Measurements from ENCODE around the gene STAB1. TPM values are rescaled to one million over a fixed set of nuclear protein-coding genes. Genes with fewer than 3 reads are reported as not detected.
A peak's percentile ranks its signal among the peaks of the same experiment; 100 is the strongest.

STAB1 gene
- total and polyA plus RNA-seq, 2 experiments from 2014 or later, result 3.0 to 4.6 TPM

DNA sequence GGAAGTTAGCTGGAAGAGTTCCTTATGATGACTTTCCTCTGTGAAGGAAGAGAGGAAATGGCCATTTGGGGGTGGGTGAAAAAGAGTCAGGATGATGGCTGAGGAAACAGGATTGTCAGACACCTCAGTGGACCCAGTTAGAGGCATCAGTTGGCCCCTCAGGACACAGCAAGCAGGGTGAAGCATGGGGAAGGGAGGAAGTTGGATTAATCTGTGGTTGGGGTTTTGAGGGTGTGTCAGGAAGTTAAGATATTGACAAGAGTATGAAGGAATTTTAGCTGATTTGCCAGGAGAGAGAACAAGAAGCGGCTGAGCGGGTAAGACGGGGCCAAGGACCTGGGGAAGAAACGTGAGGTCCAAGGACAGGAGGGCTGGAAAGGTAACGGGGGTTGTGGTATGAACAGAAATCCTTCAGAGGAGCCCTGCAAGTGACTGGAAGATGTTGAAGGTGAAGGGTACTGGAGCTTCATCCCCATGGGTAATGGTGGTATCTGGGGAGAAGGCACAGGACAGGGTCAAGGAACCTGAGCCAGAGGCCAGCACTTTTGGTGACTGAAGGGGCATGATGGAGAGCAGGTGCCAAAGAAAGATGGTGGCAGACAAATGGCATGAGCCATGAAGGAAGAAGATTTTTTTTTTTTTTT, 44.0 kb downstream of the STAB1 start:
- Histone ChIP-seq H3K36me3 (replicated peaks; ENCODE audit: insufficient read depth, low read depth) (no peaks in the 10 kb centered on the region), H4K20me1 (ENCODE audit: insufficient read depth, poor library complexity, severe bottlenecking) (peaks cover 22% of the 10 kb centered on the region), H3K4me1 (ENCODE audit: insufficient read depth) (peaks cover 31% of the 10 kb centered on the region), H3K9me3 (ENCODE audit: low read depth) (no peaks in the 10 kb centered on the region), H3K79me2 (peaks cover 71% of the 10 kb centered on the region), H3K9me2 (replicated peaks; ENCODE audit: insufficient read depth) (no peaks in the 10 kb centered on the region), H2AFZ (no peak overlapping the region), H3K27ac (no peak overlapping the region), H3K4me3 (no peak overlapping the region), H3K4me2 (peak overlapping the region; percentile 94), H3K27me3 (no peaks in the 10 kb centered on the region)
- no peak for TF ChIP-seq EZH2phosphoT487 (IDR thresholded peaks at IDR 0.05; ENCODE audit: low read depth, severe bottlenecking, unreplicated experiment)
- TF ChIP-seq, protein P1, sequence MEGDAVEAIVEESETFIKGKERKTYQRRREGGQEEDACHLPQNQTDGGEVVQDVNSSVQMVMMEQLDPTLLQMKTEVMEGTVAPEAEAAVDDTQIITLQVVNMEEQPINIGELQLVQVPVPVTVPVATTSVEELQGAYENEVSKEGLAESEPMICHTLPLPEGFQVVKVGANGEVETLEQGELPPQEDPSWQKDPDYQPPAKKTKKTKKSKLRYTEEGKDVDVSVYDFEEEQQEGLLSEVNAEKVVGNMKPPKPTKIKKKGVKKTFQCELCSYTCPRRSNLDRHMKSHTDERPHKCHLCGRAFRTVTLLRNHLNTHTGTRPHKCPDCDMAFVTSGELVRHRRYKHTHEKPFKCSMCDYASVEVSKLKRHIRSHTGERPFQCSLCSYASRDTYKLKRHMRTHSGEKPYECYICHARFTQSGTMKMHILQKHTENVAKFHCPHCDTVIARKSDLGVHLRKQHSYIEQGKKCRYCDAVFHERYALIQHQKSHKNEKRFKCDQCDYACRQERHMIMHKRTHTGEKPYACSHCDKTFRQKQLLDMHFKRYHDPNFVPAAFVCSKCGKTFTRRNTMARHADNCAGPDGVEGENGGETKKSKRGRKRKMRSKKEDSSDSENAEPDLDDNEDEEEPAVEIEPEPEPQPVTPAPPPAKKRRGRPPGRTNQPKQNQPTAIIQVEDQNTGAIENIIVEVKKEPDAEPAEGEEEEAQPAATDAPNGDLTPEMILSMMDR (IDR thresholded peaks at IDR 0.05; ENCODE audit: poor library complexity), result no peak
- no peak for TF ChIP-seq EZH2 (IDR thresholded peaks at IDR 0.05; ENCODE audit: borderline replicate concordance)
- no peak for DNase-seq (ENCODE audit: low spot score)
- 96% methylated on average over 5 of the region's 5 CpGs for WGBS (ENCODE audit: low lambda C conversion rate, missing lambda C conversion rate)

GRCh38 chr3:52541050-52541449, 45.9 kb downstream of the STAB1 start:
- peaks cover 62% of the 10 kb centered on the region for H3K79me2 ChIP-seq

GRCh38 chr3:52544937-52545336, 49.8 kb downstream of the STAB1 start:
- H3K4me1 ChIP-seq (ENCODE audit: insufficient read depth), result no peaks in the 10 kb centered on the region
- no peak overlapping the region for H3K4me3 ChIP-seq
- H3K27me3 ChIP-seq, result no peaks in the 10 kb centered on the region
- no peak for DNase-seq (ENCODE audit: low spot score)
- no peak overlapping the region for H3K4me2 ChIP-seq
- H2AFZ ChIP-seq, result no peak overlapping the region
- peaks cover 35% of the 10 kb centered on the region for H3K79me2 ChIP-seq
- TF ChIP-seq, protein P1 (IDR thresholded peaks at IDR 0.05; ENCODE audit: poor library complexity), result no peak
- TF ChIP-seq EZH2phosphoT487 (IDR thresholded peaks at IDR 0.05; ENCODE audit: low read depth, severe bottlenecking, unreplicated experiment) (no peak), EZH2 (IDR thresholded peaks at IDR 0.05; ENCODE audit: borderline replicate concordance) (no peak)
- no peak overlapping the region for H3K27ac ChIP-seq
- H3K36me3 ChIP-seq (replicated peaks; ENCODE audit: insufficient read depth, low read depth), result no peaks in the 10 kb centered on the region
- H3K9me2 ChIP-seq (replicated peaks; ENCODE audit: insufficient read depth), result no peaks in the 10 kb centered on the region
- no peaks in the 10 kb centered on the region for H3K9me3 ChIP-seq (ENCODE audit: low read depth)
- 93% methylated on average over 4 of the region's 4 CpGs for WGBS (ENCODE audit: low lambda C conversion rate, missing lambda C conversion rate)
- no peaks in the 10 kb centered on the region for H4K20me1 ChIP-seq (ENCODE audit: insufficient read depth, poor library complexity, severe bottlenecking)

More at GRCh38 chr3:52541050-52541449, 45.9 kb downstream of the STAB1 start:
- H3K4me3 ChIP-seq, result no peak overlapping the region
- H3K4me2 ChIP-seq, result no peak overlapping the region
- no peak overlapping the region for H3K27ac ChIP-seq
- peaks cover 16% of the 10 kb centered on the region for H3K4me1 ChIP-seq (ENCODE audit: insufficient read depth)
- TF ChIP-seq EZH2phosphoT487 (IDR thresholded peaks at IDR 0.05; ENCODE audit: low read depth, severe bottlenecking, unreplicated experiment) (no peak), EZH2 (IDR thresholded peaks at IDR 0.05; ENCODE audit: borderline replicate concordance) (no peak)
- TF ChIP-seq, protein P1 (IDR thresholded peaks at IDR 0.05; ENCODE audit: poor library complexity), result no peak
- H2AFZ ChIP-seq, result no peak overlapping the region
- no peaks in the 10 kb centered on the region for H3K27me3 ChIP-seq
- no peaks in the 10 kb centered on the region for H3K9me3 ChIP-seq (ENCODE audit: low read depth)
- no peaks in the 10 kb centered on the region for H3K9me2 ChIP-seq (replicated peaks; ENCODE audit: insufficient read depth)
- no peak for DNase-seq (ENCODE audit: low spot score)
- H4K20me1 ChIP-seq (ENCODE audit: insufficient read depth, poor library complexity, severe bottlenecking), result peaks cover 22% of the 10 kb centered on the region
- 91% methylated on average over 2 of the region's 2 CpGs for WGBS (ENCODE audit: low lambda C conversion rate, missing lambda C conversion rate)
- no peaks in the 10 kb centered on the region for H3K36me3 ChIP-seq (replicated peaks; ENCODE audit: insufficient read depth, low read depth)
